ENCODE data around the gene LRG1. TPM values are rescaled to one million over a fixed set of nuclear protein-coding genes. Genes with fewer than 3 reads are reported as not detected.

The LRG1 gene
- total RNA-seq, 1 donor from 2014 or later: 1.1 TPM

DNA sequence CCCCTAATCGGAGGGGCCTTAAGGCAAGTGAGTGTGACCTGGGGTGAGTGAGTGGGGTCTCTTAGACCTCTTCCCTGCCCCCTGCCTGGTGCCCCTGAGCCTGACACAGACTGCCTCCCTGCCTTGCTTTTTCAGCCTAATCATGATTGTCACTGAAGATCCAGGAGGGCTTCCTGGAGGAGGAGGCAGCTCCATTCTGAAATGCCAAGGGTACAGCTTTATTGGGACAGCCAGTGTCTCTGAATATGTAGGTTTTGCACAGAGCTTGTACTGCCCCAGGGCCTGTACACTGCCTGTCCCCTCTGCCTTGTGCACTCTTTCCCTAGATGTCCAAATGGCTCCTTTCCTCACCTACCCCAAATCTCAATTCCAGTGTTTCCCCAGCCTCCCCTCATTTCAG is 45.7 kb upstream of the LRG1 start:
- FAIRE-seq: no peak

DNA sequence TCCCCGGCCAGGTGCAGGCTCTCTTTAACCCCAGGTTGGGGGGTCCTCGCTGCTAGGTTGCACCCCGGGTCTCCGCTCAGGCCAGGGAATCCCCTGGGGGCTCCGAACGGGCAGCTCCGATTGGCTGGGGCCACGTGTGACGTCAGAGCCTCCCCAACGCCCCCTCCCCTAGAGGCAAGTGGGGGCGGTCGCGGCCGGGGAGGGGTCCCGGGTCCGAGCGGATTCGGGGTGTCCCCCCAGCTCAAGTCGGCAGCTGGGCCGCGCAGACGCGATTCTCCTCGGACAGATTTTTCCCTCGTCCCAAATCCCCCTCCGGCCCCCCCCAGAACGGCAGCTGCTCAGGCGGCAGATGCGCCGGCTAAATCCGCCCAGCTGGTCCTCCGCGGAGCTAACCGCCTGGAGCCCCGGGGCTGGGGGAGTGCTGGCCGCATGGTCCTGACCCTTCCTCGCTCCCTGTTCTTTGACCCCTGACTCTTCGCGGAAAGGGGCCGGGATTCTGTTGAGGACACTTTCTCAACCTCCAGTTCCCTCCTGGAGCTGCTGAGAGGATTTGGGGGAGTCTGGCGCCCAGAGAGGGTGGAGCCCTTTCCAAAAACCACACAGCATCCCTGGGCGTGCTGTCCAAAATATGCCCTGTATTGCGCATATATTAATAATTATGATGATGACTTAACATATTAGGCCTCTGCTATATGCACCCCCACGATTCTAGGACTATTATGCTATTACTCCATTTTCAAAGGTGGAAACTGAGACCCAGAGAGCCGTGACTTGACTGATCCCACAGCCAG is 45.0 kb upstream of the LRG1 start:
- FAIRE-seq: no peak
- no peaks in the 10 kb centered on the region for H3K36me3 ChIP-seq (ENCODE audit: control insufficient read depth, insufficient read depth, low read length)
- no peak for DNase-seq (ENCODE audit: low read depth)
- peaks cover 27% of the 10 kb centered on the region for H3K27me3 ChIP-seq (ENCODE audit: control insufficient read depth, insufficient read depth, low read length)
- TF ChIP-seq, protein P1, sequence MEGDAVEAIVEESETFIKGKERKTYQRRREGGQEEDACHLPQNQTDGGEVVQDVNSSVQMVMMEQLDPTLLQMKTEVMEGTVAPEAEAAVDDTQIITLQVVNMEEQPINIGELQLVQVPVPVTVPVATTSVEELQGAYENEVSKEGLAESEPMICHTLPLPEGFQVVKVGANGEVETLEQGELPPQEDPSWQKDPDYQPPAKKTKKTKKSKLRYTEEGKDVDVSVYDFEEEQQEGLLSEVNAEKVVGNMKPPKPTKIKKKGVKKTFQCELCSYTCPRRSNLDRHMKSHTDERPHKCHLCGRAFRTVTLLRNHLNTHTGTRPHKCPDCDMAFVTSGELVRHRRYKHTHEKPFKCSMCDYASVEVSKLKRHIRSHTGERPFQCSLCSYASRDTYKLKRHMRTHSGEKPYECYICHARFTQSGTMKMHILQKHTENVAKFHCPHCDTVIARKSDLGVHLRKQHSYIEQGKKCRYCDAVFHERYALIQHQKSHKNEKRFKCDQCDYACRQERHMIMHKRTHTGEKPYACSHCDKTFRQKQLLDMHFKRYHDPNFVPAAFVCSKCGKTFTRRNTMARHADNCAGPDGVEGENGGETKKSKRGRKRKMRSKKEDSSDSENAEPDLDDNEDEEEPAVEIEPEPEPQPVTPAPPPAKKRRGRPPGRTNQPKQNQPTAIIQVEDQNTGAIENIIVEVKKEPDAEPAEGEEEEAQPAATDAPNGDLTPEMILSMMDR (IDR thresholded peaks at IDR 0.05; ENCODE audit: insufficient read depth, low read length, severe bottlenecking): no peak
- no peak overlapping the region for H3K4me3 ChIP-seq (ENCODE audit: low read depth, low read length)

More for the DNA sequence above, 45.7 kb upstream of the LRG1 start:
- TF ChIP-seq, protein P1 (IDR thresholded peaks at IDR 0.05; ENCODE audit: insufficient read depth, low read length, severe bottlenecking): no peak
- H3K4me3 ChIP-seq (ENCODE audit: low read depth, low read length): no peak overlapping the region
- DNase-seq (ENCODE audit: low read depth): no peak
- no peaks in the 10 kb centered on the region for H3K36me3 ChIP-seq (ENCODE audit: control insufficient read depth, insufficient read depth, low read length)
- H3K27me3 ChIP-seq (ENCODE audit: control insufficient read depth, insufficient read depth, low read length): peaks cover 20% of the 10 kb centered on the region

DNA sequence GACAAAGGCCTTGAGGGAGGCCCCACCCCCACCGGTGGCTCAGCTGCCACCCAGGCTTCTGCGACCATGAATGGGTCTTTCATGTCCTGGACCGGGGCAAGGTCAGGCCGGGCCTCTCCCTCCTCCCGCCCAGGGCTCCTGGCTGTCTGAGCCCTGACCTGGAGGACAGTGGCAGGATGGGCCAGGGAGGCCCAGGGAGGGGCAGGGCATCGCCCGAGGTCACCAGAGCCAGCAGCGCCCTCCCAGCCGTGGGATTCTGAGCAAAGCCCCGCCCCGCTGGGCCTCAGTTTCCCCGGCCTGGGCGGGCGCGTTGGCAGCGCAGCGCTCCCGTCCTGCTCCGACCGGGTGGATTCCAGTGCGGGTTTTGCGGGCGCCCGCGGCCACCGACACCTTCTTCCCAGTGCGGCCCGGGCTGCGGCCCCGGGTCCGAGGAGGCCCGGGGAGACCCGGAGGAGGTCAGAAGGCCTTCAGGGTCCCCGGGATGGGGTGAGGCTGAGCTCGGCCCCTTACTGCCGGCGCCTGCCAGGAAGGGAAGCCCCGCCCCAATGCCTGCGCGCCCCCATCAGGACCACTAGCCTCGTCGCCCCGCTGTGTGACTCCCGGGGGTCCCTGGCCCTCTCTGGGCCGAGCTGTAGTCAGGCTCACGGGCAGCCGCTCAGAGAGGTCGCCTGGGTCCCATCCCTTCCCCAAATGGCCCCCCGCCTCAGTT is 44.3 kb upstream of the LRG1 start:
- peaks cover 34% of the 10 kb centered on the region for H3K27me3 ChIP-seq (ENCODE audit: control insufficient read depth, insufficient read depth, low read length)

DNA sequence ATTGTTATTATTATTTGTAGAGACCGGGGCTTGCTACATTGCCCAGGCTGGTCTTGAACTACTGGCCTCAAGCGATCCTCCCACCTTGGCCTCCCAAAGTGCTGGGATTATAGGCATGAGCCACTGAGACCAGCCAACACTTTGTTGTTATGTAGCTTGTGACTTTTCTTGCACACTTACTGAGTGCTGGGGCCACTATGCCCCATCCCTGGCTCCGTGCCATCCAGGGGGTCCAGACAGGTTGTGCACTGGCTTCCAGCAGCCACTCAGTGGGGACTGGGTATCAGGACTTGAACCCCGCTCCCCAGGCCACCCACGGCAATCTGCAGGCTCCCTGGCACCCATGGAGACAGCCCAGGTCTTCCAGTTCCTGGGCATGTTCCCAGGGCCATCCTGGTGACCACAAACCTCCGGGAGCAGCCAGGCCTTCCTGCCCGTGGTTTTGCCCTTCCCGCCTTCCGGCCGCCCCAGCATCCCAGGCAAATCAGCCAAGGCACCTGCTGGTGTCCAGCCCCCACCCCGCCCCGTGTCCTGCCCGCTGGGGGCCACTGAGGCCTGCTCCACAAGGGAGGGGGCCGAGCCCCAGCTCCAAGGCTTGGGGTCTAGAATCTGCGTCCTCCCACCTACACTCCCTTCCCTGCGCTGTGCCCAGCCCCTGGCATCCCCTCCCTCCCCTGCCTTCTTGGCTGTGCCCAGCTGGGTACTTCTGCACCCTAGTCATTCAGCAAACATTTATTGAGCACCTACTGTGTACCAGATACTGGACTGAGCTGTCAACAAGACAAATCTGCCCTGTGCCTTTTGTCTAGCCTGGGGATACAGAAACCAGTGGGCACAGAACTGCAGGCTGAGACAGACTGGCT is 43.4 kb upstream of the LRG1 start:
- TF ChIP-seq, protein P1 (IDR thresholded peaks at IDR 0.05; ENCODE audit: insufficient read depth, low read length, severe bottlenecking): no peak
- DNase-seq (ENCODE audit: low read depth): no peak
- H3K36me3 ChIP-seq (ENCODE audit: control insufficient read depth, insufficient read depth, low read length): no peaks in the 10 kb centered on the region
- no peak overlapping the region for H3K4me3 ChIP-seq (ENCODE audit: low read depth, low read length)
- no peak for FAIRE-seq
- peaks cover 40% of the 10 kb centered on the region for H3K27me3 ChIP-seq (ENCODE audit: control insufficient read depth, insufficient read depth, low read length)

More for the DNA sequence above, 44.3 kb upstream of the LRG1 start:
- DNase-seq (ENCODE audit: low read depth): no peak
- TF ChIP-seq, protein P1 (IDR thresholded peaks at IDR 0.05; ENCODE audit: insufficient read depth, low read length, severe bottlenecking): no peak
- Histone ChIP-seq H3K36me3 (ENCODE audit: control insufficient read depth, insufficient read depth, low read length) (no peaks in the 10 kb centered on the region), H3K4me3 (ENCODE audit: low read depth, low read length) (peak overlapping the region; percentile 22)
- no peak for FAIRE-seq

DNA sequence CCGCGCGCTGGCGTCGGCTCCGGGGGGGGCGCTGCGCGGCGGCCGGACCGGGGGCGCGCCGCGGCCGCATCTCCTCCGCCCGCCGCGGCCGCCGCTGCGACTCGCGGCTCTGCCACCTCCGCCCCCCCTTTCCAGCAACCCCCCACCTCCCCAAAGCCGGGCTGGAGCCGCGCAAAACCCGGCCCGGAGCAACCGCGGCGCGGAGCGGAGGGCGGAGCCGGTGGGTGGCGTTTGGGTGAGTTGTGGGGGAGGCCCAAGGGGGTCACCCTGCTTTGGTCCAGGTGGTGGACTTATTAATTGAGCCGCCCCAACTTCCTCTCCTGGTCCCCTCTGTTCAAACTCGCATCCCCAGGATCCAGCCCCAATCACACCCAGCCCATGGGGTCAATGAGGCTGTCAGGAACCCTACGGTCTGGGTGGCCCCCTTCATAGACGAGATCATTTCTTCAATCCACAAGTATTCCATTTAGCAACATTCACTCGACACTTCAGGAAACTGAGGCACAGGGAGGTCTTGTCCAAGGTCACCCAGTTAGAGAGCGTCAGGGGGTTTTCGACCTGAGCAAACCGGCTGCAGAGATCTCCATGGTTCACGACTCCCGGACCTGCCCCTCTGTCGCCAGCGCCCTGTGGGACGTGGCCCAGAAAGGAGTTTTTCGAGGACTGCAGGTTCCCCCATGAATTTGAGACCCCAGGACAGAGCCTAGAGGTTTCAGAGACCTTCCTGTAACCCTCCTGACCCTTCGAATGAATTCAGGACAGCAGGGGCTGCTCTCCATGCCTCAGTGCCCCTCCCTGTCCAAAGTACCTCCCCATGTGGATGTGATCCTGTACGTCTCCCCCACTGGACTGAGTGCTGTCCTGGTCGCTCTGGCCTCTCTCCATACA is 42.1 kb upstream of the LRG1 start:
- FAIRE-seq (no peak), DNase-seq (ENCODE audit: low read depth) (no peak)
- H3K27me3 ChIP-seq (ENCODE audit: control insufficient read depth, insufficient read depth, low read length): peaks cover 40% of the 10 kb centered on the region
- H3K36me3 ChIP-seq (ENCODE audit: control insufficient read depth, insufficient read depth, low read length): no peaks in the 10 kb centered on the region
- no peak overlapping the region for H3K4me3 ChIP-seq (ENCODE audit: low read depth, low read length)
- TF ChIP-seq, protein P1 (IDR thresholded peaks at IDR 0.05; ENCODE audit: insufficient read depth, low read length, severe bottlenecking): no peak
